ENCODE measurements around the gene ZSWIM5.

DNA sequence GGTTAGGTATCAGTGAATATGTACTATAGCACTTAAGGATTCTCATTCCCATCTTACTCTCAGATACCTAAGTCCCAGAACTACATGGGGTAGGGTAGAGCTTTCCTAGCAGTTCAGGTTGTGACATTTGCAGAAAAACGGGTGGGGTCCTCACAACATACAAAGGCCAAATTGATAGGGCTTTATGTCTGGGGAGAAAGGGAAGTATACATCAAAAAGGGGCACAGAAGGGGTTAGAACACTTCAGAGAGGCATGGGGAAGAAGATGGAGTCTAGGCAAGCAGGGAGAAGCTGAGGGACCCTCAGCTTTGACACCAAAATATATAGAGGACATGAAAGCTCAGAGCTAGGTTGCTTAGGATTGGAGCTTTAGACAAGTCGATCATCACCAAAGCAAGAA is 190.7 kb downstream of the ZSWIM5 start:
- TF ChIP-seq, protein P1, sequence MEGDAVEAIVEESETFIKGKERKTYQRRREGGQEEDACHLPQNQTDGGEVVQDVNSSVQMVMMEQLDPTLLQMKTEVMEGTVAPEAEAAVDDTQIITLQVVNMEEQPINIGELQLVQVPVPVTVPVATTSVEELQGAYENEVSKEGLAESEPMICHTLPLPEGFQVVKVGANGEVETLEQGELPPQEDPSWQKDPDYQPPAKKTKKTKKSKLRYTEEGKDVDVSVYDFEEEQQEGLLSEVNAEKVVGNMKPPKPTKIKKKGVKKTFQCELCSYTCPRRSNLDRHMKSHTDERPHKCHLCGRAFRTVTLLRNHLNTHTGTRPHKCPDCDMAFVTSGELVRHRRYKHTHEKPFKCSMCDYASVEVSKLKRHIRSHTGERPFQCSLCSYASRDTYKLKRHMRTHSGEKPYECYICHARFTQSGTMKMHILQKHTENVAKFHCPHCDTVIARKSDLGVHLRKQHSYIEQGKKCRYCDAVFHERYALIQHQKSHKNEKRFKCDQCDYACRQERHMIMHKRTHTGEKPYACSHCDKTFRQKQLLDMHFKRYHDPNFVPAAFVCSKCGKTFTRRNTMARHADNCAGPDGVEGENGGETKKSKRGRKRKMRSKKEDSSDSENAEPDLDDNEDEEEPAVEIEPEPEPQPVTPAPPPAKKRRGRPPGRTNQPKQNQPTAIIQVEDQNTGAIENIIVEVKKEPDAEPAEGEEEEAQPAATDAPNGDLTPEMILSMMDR (IDR thresholded peaks at IDR 0.05; ENCODE audit: poor library complexity): no peak
- no peak for TF ChIP-seq EZH2 (IDR thresholded peaks at IDR 0.05; ENCODE audit: borderline replicate concordance)

Data from hepatocyte (in vitro differentiated cells).